Mesenchymal stem cell (in vitro differentiated cells and primary cell): Measurements from ENCODE around the gene FAM78A.
"Not testable (repeated sequence)": the region's sequence is repeated elsewhere in the genome, so short reads cannot be mapped to it uniquely, and the experiment has no call there.

Source experiments
- DNase-seq: peaks from one replicate; pipeline ENCODE4 v3.0.0-alpha.2; 2013
- H2AFZ ChIP-seq: one replicate; pipeline ENCODE4 v1.6.1; 2013; ENCODE audit warnings: low read depth, mild to moderate bottlenecking, control low read depth, inconsistent platforms, low read length, moderate library complexity
- H2AK5ac ChIP-seq: 2 replicates; pipeline ENCODE4 v1.6.1; 2013; ENCODE audit warnings: low read length, moderate library complexity, mild to moderate bottlenecking, inconsistent platforms; ENCODE audit not compliant: severe bottlenecking
- H2BK120ac ChIP-seq: one replicate; pipeline ENCODE4 v1.6.1; 2013; ENCODE audit warnings: low read depth, mild to moderate bottlenecking, inconsistent platforms, low read length, moderate library complexity
- H2BK12ac ChIP-seq, 2 experiments: one replicate each; pipeline ENCODE4 v1.6.1; 2013; ENCODE audit warnings: inconsistent platforms in 2 of 2, low read length in 2 of 2, mild to moderate bottlenecking in 2 of 2, moderate library complexity in 2 of 2, control low read depth in 1 of 2
- H2BK15ac ChIP-seq: one replicate; pipeline ENCODE4 v1.6.1; 2013; ENCODE audit warnings: mild to moderate bottlenecking, low read depth, inconsistent platforms; ENCODE audit not compliant: poor library complexity, severe bottlenecking
- H2BK5ac ChIP-seq: 2 replicates; pipeline ENCODE4 v1.6.1; 2013; ENCODE audit warnings: low read depth, mild to moderate bottlenecking, low read length, control low read depth, inconsistent platforms; ENCODE audit not compliant: poor library complexity, severe bottlenecking
- H3K14ac ChIP-seq, 2 experiments: one replicate each; pipeline ENCODE4 v1.6.1; 2013; ENCODE audit warnings: inconsistent platforms in 2 of 2, low read length in 2 of 2, control low read depth in 1 of 2, mild to moderate bottlenecking in 1 of 2, moderate library complexity in 1 of 2
- H3K18ac ChIP-seq, 2 experiments: one replicate each; pipeline ENCODE4 v1.6.1; 2013; ENCODE audit warnings: inconsistent platforms in 2 of 2, low read length in 2 of 2, control low read depth in 1 of 2, low read depth in 1 of 2, mild to moderate bottlenecking in 1 of 2
- H3K23ac ChIP-seq, 2 experiments: one replicate each; pipeline ENCODE4 v1.6.1; 2013; ENCODE audit warnings: inconsistent platforms in 2 of 2, low read length in 2 of 2, mild to moderate bottlenecking in 2 of 2, moderate library complexity in 2 of 2, control low read depth in 1 of 2
- H3K27ac ChIP-seq: 2 replicates; pipeline ENCODE4 v1.5.1; 2013; ENCODE audit warnings: mild to moderate bottlenecking, moderate library complexity, low read length, control low read depth, inconsistent platforms; ENCODE audit not compliant: poor library complexity, severe bottlenecking
- H3K27me3 ChIP-seq, 2 experiments: 2 replicates each; pipeline versions ENCODE4 v1.6.1 to v1.7.0; 2013; ENCODE audit warnings: low read length in 2 of 2, mild to moderate bottlenecking in 2 of 2, moderate library complexity in 2 of 2, control low read depth in 1 of 2, inconsistent platforms in 1 of 2; ENCODE audit not compliant: control insufficient read depth in 1 of 2, insufficient read depth in 1 of 2
- H3K36me3 ChIP-seq, 2 experiments: 2 replicates each; pipeline versions ENCODE4 v1.6.1 to v1.7.0; 2013; ENCODE audit warnings: low read length in 2 of 2, control low read depth in 1 of 2, inconsistent platforms in 1 of 2, low read depth in 1 of 2, mild to moderate bottlenecking in 1 of 2; ENCODE audit not compliant: insufficient read depth in 2 of 2, control insufficient read depth in 1 of 2
- H3K4ac ChIP-seq, 2 experiments: one replicate each; pipeline ENCODE4 v1.6.1; 2013; ENCODE audit warnings: inconsistent platforms in 2 of 2, low read length in 2 of 2, mild to moderate bottlenecking in 2 of 2, moderate library complexity in 2 of 2, control low read depth in 1 of 2, low read depth in 1 of 2
- H3K4me1 ChIP-seq: 2 replicates; pipeline ENCODE4 v1.6.1; 2013; ENCODE audit warnings: low read depth, low read length, control low read depth; ENCODE audit not compliant: control insufficient read depth, insufficient read depth
- H3K4me2 ChIP-seq: 2 replicates; pipeline ENCODE4 v1.6.1; 2013; ENCODE audit warnings: low read length, mild to moderate bottlenecking, inconsistent platforms; ENCODE audit not compliant: poor library complexity, severe bottlenecking
- H3K4me3 ChIP-seq, 2 experiments: 2 replicates each; pipeline versions ENCODE4 v1.5.1 to v1.7.0; 2013; ENCODE audit warnings: low read length in 2 of 2, mild to moderate bottlenecking in 2 of 2, control low read depth in 1 of 2, low read depth in 1 of 2; ENCODE audit not compliant: insufficient read depth in 1 of 2
- H3K79me1 ChIP-seq: replicated peaks from 2 replicates; pipeline ENCODE4 v1.6.1; 2013; ENCODE audit warnings: mild to moderate bottlenecking, control low read depth, low read length, inconsistent platforms; ENCODE audit not compliant: poor library complexity, severe bottlenecking
- H3K9ac ChIP-seq: 2 replicates; pipeline ENCODE4 v1.7.0; 2013; ENCODE audit warnings: mild to moderate bottlenecking, low read length, moderate library complexity
- H3K9me3 ChIP-seq: 2 replicates; pipeline ENCODE4 v1.7.0; 2013; ENCODE audit warnings: mild to moderate bottlenecking, low read length; ENCODE audit not compliant: control insufficient read depth
- H4K8ac ChIP-seq: one replicate; pipeline ENCODE4 v1.6.1; 2013; ENCODE audit warnings: inconsistent platforms, mild to moderate bottlenecking, low read length, moderate library complexity
- H4K91ac ChIP-seq: one replicate; pipeline ENCODE4 v1.6.1; 2013; ENCODE audit warnings: mild to moderate bottlenecking, low read length, inconsistent platforms
- WGBS: methylation state at CpG from one replicate; pipeline ENCODE4 v1.1.7; 2013; ENCODE audit warnings: mixed read lengths; 5-methylcytosine and 5-hydroxymethylcytosine counted together

FAM78A gene

DNA sequence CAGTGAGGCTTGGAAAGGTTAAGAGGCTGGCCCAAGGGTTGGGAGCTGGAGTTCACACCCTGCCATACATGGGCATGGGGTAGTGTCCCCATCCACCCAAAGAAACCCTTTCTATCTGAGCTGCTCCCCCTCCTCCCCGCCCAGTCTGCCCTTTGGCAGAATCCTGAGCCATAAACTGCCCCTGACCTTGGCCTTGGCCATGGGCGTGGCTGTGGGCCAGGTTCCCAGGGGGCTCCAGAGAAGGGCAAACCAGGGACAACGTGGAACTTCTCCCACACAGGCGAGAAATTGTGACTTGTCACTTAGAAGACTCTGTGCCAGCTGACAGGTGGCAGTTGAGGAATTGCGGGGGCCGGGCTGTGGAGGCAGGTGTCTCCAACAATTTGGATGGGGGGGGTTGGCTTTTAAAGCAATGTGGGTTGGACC, 4.8 kb downstream of the FAM78A start:
- Histone ChIP-seq H3K9ac (no peak overlapping the region), H3K4me2 (no peak overlapping the region), H2AK5ac (no peak overlapping the region), H3K4me3 (no peak overlapping the region), H2BK120ac (no peak overlapping the region), H4K91ac (no peak overlapping the region), H3K9me3 (no peaks in the 10 kb centered on the region), H3K27ac (no peak overlapping the region), H2BK15ac (no peak overlapping the region), H3K18ac (no peak overlapping the region), H3K4ac (no peak overlapping the region), H4K8ac (no peak overlapping the region), H3K36me3 (no peaks in the 10 kb centered on the region), H2BK5ac (no peak overlapping the region), H3K23ac (no peak overlapping the region), H2BK12ac (no peak overlapping the region), H3K79me1 (no peaks in the 10 kb centered on the region), H2AFZ (no peak overlapping the region), H3K27me3 (peaks cover 18 to 28% of the 10 kb centered on the region in 2 experiments), H3K4me1 (peaks cover 3% of the 10 kb centered on the region), H3K14ac (no peak overlapping the region)
- WGBS: 87% methylated on average over 6 of the region's 6 CpGs
- no peak for DNase-seq

GRCh38 chr9:131271016-131271273, 5.4 kb downstream of the FAM78A start:
- H2BK12ac ChIP-seq, H3K36me3 ChIP-seq, H3K27ac ChIP-seq, H2BK15ac ChIP-seq, H3K4ac ChIP-seq, H3K18ac ChIP-seq, H3K4me1 ChIP-seq, H3K9me3 ChIP-seq, H3K79me1 ChIP-seq, H4K8ac ChIP-seq, H2BK5ac ChIP-seq, H3K14ac ChIP-seq, H4K91ac ChIP-seq, H2BK120ac ChIP-seq, H2AK5ac ChIP-seq, H3K23ac ChIP-seq, H2AFZ ChIP-seq, H3K9ac ChIP-seq, H3K4me2 ChIP-seq, H3K4me3 ChIP-seq, DNase-seq: not testable (repeated sequence)
- 93% methylated on average over 1 of the region's 1 CpG for WGBS
- H3K27me3 ChIP-seq: peaks cover 14 to 23% of the 10 kb centered on the region in 2 experiments

DNA sequence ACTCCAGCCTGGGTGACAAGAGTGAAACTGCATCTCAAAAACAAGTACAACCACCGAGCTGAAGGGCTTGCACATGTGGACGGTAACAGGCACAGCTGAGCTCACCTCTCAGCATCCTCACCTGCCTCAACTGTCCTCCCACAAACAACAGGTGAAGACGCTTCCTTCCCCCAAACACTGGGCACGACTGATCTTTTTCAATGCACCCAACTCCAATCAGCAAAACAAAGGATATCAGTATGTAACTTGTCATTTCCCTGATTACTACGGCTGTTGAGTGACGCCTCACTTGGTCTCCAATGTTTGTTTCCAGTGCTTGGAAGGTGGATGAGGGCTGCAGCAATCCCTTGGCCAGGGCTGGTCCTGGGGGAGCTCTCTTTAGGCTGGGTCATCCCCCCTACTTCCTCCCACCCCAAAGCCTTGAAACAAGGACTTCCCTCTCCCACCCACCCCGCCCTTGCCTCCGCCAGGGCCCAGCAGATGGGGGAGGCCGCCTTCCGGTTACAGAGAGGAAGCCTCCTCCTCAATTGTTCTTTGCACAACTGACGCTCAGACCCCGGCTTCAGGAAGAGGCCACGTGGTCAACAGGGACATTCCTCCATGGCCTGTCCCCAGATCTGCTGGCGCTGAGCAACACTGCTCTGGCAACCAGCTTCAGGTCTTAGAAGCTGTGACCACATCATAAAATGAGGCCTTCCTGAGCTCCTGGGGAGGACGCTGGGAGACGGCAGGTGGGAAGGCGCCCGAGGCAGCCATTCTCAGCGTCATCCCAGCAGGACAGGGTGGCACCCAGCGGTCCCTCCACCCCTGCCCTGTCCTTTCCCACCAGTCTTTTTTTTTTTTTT, 5.9 kb downstream of the FAM78A start:
- Histone ChIP-seq H3K23ac (no peak overlapping the region), H3K4me1 (no peaks in the 10 kb centered on the region), H3K9ac (no peak overlapping the region), H3K4ac (no peak overlapping the region), H3K4me3 (no peak overlapping the region), H3K36me3 (no peaks in the 10 kb centered on the region), H3K9me3 (no peaks in the 10 kb centered on the region), H4K8ac (no peak overlapping the region), H2AFZ (no peak overlapping the region), H4K91ac (no peak overlapping the region), H3K27me3 (peaks cover 9 to 18% of the 10 kb centered on the region in 2 experiments), H3K79me1 (no peaks in the 10 kb centered on the region), H2AK5ac (no peak overlapping the region), H2BK15ac (peak overlapping the region; percentile 35), H3K4me2 (no peak overlapping the region), H3K27ac (no peak overlapping the region), H2BK5ac (no peak overlapping the region), H3K14ac (no peak overlapping the region), H2BK120ac (no peak overlapping the region), H3K18ac (no peak overlapping the region), H2BK12ac (no peak overlapping the region)
- DNase-seq: no peak
- WGBS: 85% methylated on average over 19 of the region's 20 CpGs

DNA sequence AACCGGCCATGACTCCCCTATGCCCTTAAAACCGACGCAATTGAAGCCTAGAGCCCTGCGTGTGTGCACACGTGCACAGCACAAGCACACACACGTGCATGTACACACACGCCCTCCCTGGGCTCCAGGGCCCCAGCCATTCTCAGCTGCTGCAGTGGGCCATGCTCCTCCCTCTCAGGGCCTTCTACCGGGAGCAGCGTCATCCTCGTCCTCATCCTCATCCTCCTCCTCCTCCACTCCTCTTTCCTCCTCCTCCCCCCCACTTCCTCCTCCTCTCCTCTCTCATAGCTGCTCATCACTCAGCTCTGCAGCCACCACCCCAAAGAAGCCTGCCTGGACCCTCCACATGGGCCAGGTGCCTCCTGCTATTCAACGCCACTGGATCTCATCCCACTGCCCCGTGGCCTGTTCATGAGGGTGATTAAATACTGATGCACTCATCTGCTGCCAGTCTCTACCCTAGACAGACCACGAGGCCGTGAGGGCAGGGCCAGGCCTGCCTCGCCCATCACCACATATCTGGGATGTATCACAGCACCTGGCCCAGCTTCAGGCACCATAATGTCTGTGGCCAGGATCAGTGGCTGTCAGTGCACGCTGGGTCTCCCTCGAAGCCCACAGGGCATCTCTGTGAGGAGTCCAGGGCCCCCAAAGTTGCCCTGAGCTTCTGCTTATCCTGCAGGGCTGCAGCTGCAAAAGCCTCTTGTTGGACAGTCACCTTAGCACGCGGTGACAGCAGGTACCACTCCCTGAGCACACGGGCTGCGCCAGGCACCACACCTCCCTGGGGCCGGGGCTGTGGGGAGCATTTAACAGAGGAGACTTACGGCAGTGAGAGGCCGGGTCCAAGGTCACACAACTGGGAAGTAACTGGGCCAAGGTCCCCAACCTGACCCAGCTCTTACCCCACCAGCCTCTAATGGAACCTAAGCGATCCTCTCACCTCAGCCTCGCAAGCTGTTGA, 9.8 kb downstream of the FAM78A start:
- DNase-seq: no peak
- Histone ChIP-seq H2AFZ (no peak overlapping the region), H2BK120ac (no peak overlapping the region), H3K36me3 (no peaks in the 10 kb centered on the region), H3K9ac (no peak overlapping the region), H3K4me3 (no peak overlapping the region), H3K9me3 (no peaks in the 10 kb centered on the region), H3K79me1 (no peaks in the 10 kb centered on the region), H2BK15ac (no peak overlapping the region), H4K91ac (no peak overlapping the region), H2BK12ac (no peak overlapping the region), H3K4me2 (no peak overlapping the region), H3K4me1 (no peaks in the 10 kb centered on the region), H3K14ac (no peak overlapping the region), H3K27me3 (no peaks in the 10 kb centered on the region), H3K18ac (peak overlapping the region in 1 of 2 experiments; percentile 18), H2AK5ac (no peak overlapping the region), H4K8ac (no peak overlapping the region), H3K27ac (no peak overlapping the region), H3K23ac (no peak overlapping the region), H2BK5ac (no peak overlapping the region), H3K4ac (no peak overlapping the region)
- 90% methylated on average over 23 of the region's 26 CpGs for WGBS
